ENCODE results near the gene WDPCP.

DNA sequence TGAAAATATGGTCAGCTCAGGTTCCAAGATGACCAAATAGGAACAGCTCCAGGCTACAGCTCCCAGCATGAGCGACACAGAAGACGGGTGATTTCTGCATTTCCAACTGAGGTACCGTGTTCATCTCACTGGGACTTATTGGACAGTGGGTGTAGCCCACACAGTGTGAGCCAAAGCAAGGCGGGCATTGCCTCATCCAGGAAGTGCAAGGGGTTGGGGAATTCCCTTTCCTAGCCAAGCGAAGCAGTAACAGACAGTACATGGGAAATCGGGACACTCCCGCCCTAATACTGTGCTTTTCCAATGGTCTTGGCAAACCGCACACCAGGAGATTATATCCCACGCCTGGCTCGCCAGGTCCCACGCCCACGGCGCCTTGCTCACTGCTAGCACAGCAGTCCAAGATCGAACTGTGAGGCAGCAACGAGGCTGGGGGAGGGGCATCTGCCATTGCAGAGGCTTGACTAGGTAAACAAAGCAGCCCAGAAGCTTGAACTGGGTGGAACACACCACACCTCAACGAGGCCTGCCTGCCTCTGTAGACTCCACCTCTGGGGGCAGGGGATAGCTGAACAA lies 57.5 kb downstream of the WDPCP start:
- TF ChIP-seq, protein P1, sequence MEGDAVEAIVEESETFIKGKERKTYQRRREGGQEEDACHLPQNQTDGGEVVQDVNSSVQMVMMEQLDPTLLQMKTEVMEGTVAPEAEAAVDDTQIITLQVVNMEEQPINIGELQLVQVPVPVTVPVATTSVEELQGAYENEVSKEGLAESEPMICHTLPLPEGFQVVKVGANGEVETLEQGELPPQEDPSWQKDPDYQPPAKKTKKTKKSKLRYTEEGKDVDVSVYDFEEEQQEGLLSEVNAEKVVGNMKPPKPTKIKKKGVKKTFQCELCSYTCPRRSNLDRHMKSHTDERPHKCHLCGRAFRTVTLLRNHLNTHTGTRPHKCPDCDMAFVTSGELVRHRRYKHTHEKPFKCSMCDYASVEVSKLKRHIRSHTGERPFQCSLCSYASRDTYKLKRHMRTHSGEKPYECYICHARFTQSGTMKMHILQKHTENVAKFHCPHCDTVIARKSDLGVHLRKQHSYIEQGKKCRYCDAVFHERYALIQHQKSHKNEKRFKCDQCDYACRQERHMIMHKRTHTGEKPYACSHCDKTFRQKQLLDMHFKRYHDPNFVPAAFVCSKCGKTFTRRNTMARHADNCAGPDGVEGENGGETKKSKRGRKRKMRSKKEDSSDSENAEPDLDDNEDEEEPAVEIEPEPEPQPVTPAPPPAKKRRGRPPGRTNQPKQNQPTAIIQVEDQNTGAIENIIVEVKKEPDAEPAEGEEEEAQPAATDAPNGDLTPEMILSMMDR (IDR thresholded peaks at IDR 0.05), result no peak
- TF ChIP-seq EZH2 (IDR thresholded peaks at IDR 0.05; ENCODE audit: borderline replicate concordance, insufficient read depth, low read depth, low read length, poor library complexity, severe bottlenecking), result no peak

Measured in B cell (primary cell).